GDM1 (cell line): ENCODE measurements around the gene ZDHHC12.

Source experiments
- DNase-seq: peaks from one replicate; lab custom pipeline; 2025; lab: John Stamatoyannopoulos, UW

Gene ZDHHC12

GRCh38 chr9:128729766-128730517 lies 6.0 kb upstream of the ZDHHC12 start:
- no peak for DNase-seq

- DNase-seq: no peak
Measured at GRCh38 chr9:128729302-128729701, 5.4 kb upstream of the ZDHHC12 start.

GRCh38 chr9:128728298-128728697 lies 4.4 kb upstream of the ZDHHC12 start:
- DNase-seq: no peak

- no peak for DNase-seq
Measured at GRCh38 chr9:128727640-128728248, 3.8 kb upstream of the ZDHHC12 start.

- peak; percentile 30 for DNase-seq
Measured at GRCh38 chr9:128724744-128725211, 851 bp upstream of the ZDHHC12 start.

GRCh38 chr9:128723352-128723865 lies 518 bp downstream of the ZDHHC12 start:
- no peak for DNase-seq

GRCh38 chr9:128722380-128723351 lies 1.3 kb downstream of the ZDHHC12 start:
- DNase-seq: no peak

GRCh38 chr9:128721487-128722010 lies 2.4 kb downstream of the ZDHHC12 start:
- DNase-seq: no peak

GRCh38 chr9:128720841-128721486 lies 3.0 kb downstream of the ZDHHC12 start:
- no peak for DNase-seq

GRCh38 chr9:128719919-128720605 lies 3.9 kb downstream of the ZDHHC12 start:
- DNase-seq: no peak

- no peak for DNase-seq
Measured at GRCh38 chr9:128718475-128718874, 5.5 kb downstream of the ZDHHC12 start.

GRCh38 chr9:128718047-128718446 lies 5.9 kb downstream of the ZDHHC12 start:
- no peak for DNase-seq

GRCh38 chr9:128716581-128717254 lies 7.2 kb downstream of the ZDHHC12 start:
- DNase-seq: no peak

GRCh38 chr9:128715436-128715750 lies 8.5 kb downstream of the ZDHHC12 start:
- DNase-seq: no peak

GRCh38 chr9:128714586-128715435 lies 9.1 kb downstream of the ZDHHC12 start:
- DNase-seq: no peak

GRCh38 chr9:128713941-128714573 lies 9.9 kb downstream of the ZDHHC12 start:
- DNase-seq: no peak

- no peak for DNase-seq
Measured at GRCh38 chr9:128713411-128713780, 10.5 kb downstream of the ZDHHC12 start.

- DNase-seq: no peak
Measured at GRCh38 chr9:128712451-128713410, 11.2 kb downstream of the ZDHHC12 start.
